ENCODE measurements around the gene SHLD1.
"Not testable (repeated sequence)": the region's sequence is repeated elsewhere in the genome, so short reads cannot be mapped to it uniquely, and the experiment has no call there.

SHLD1 gene

GRCh38 chr20:5749952-5750779 is at the start of gene SHLD1:
Gene SHLD1 (plus strand): TSS chr20:5750401. CDS start chr20:5772866, 22,465 bp downstream.
- DNase-seq (ENCODE audit: low read depth): peak; percentile 88

DNA sequence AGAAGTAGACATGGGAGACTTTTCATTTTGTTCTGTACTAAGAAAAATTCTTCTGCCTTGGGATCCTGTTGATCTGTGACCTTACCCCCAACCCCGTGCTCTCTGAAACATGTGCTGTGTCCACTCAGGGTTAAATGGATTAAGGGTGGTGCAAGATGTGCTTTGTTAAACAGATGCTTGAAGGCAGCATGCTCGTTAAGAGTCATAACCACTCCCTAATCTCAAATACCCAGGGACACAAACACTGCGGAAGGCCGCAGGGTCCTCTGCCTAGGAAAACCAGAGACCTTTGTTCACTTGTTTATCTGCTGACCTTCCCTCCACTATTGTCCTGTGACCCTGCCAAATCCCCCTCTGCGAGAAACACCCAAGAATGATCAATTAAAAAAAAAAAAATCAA is 47.9 kb upstream of the SHLD1 start:
- DNase-seq (ENCODE audit: low read depth): not testable (repeated sequence)

DNA sequence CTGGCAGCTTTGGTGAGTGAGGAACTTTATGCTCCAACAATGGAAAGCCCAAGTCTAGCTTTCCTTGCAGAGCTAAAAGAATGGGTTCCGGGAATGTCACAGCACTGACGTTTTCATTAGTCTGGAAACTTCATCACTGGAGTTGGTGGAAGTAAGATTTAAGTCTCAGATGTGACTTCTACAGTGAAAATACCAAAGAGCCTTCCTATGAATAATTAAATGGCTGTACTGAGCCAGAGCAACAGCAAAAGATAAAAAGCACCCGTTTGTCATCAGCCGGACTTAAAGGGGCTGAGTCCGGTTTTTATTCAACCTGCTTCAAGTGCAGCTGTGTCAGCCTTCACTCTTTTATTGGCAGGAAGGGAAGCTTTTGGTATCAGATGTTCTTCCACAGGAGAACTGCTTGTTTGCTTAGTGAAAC is 46.5 kb upstream of the SHLD1 start:
- no peak for DNase-seq (ENCODE audit: low read depth)

GRCh38 chr20:5705827-5706226 is 44.4 kb upstream of the SHLD1 start:
- no peak for DNase-seq (ENCODE audit: low read depth)

DNA sequence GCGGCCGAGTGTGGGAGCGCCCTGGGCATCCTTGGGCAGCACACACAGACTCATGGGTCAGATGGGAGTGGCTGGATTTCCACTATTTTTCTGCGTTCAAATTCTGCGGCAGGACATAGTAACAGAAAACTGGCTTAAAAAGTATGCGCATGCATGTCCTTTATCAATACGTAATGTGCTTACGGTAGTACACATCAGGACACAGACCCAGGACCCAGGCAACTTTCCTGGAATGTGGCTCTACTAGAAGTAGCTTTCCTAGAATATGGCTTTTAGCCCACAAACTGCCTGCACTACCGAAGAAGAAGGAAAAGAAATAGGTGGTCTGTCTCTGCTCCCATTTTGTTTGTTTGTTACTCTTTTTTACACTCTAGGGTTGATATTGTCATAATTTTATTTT is 43.4 kb upstream of the SHLD1 start:
- no peak for DNase-seq (ENCODE audit: low read depth)

DNA sequence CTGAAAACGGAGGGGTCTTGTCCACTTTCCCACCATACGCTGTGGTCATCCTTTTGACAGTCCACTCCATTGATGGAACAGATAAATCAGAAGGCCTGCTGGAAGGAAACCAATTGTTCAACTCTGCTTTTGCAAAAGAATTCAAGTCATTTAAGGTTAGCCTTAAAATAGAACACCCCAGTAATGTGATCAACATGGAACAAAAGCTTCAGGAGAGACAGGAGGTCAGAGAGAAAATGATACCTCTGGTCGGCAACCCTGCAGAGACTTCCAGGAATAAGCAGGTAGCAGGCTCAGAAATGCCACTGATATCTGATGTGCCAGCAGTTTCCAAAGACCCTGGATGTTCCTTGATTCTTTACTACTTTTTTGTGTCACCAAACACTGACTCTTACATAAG is 39.6 kb upstream of the SHLD1 start:
- DNase-seq (ENCODE audit: low read depth): no peak

DNA sequence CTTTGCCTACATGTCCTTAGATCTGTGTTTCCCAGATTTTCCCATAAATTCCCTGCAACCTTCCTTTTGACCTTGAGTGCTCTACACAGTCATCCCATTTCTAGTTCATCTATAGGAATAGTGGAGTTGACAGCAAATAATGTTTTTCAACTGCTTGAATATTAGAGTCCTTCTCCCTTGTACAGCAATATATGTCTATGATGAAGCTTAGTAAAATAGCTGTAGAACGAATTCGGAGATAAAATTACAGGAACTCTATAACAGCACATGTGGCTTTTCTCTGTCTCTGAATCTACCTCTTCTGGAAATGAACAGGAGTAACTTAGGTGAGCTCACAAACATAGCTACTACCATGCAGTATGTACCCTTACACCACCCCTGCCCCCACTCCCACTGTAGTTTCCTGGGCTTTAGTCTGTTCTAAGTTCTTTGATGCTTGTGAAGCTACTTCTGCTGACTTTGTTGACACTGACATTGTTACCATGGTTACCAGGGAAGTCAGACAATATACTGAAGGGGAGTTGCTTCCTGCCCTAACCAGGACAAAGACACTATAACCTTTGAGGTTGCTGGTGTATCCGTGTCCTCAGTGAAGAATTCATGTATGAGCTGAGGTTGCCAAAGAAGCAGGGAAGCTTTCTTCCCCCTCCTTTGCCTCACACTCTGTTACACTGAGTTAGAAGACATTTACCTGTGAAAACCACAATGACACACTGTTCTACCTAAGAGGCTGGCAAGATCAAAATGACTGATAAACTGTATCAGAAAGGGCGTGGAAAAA is 35.8 kb upstream of the SHLD1 start:
- DNase-seq (ENCODE audit: low read depth): no peak

DNA sequence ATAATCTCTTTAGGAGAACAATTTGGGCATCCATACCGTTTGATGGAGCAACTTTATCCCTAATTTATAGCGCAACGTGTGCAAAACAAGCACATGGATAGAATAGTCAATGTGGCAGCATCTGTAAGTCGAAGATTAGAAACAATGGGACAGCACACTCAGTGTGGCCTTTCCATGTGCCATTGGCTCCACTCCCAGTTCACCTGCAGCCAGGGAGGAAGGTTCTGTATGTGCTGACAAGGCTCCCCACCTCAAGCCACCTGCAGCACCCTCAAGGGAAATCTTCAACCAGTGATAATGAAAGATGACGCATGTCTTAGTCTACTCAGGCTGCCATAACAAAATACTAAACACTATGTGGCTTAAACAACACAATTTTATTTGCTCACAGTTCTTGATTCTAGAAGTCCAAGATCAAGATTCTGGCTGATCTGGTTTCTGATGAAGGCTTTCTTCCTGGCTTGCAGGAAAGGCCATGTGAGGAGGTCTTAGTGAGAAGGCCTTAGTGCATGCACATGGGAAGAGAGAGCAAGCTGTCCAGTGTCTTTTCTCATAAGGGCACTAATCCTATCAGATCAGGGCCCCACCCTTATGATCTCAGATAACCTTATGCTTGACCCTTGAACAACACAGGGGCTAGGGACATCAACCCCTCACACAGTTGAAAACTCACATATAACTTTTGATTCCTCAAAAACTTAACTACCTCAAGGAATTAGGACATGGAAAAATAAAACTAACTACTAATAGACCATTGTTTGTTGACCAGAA is 34.9 kb upstream of the SHLD1 start:
- DNase-seq (ENCODE audit: low read depth): no peak

GRCh38 chr20:5716953-5717352 is 33.2 kb upstream of the SHLD1 start:
- no peak for DNase-seq (ENCODE audit: low read depth)

DNA sequence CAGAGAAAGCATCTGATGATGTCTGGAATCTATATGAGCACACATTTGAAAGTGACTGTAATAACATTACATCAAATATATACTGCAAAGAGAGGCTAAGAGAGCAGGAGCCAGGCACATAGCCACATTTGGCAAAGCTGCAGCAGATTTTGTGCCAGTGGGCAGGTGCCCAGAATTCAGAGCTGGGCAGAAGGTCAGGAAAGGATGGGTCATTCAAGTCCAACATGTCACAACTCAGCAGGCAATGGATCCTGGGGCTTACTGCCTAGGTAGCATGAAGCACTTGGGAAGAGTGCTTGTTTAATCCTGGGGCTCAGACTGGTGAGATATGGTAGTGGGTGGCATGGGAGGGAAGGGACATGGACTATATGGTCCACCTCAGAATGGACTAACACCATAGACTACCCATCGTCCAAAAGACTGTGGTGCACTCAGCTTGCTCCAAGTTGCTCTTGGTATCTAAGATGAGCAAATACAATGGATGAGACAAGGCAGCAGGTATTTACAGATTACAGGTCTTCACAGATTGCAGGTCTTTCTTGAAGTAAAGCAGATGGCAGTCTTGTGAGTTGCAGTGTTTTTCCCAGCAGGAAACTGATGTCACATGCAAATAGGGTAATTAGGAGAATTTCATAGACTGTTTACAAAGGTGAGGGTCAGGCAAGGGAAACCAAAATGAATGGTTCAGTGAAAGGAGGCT is 31.2 kb upstream of the SHLD1 start:
- peak; percentile 81 for DNase-seq (ENCODE audit: low read depth)

GRCh38 chr20:5719861-5720403 is 30.3 kb upstream of the SHLD1 start:
- DNase-seq (ENCODE audit: low read depth): no peak

- no peak for DNase-seq (ENCODE audit: low read depth)
Observed at GRCh38 chr20:5720696-5721095, 29.5 kb upstream of the SHLD1 start.

GRCh38 chr20:5721356-5721755 is 28.8 kb upstream of the SHLD1 start:
- DNase-seq (ENCODE audit: low read depth): not testable (repeated sequence)

DNA sequence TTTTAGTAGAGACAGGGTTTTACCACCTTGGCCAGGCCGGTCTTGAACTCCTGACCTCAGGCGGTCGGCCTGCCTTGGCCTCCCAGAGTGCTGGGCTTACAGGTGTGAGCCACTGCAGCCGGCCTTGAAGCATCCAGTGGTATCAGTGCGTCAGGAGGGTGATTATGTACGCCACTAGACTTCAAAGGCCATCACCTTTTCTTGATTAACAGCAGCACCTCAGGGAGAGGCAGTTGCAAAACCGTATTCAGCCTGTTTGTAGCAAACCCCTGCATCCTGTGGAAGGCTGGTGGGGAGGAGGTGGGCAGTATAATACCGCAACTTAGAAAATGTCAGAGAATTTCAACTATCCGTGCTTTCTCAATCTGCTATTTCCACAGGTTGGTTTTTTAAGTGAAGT is 27.3 kb upstream of the SHLD1 start:
- no peak for DNase-seq (ENCODE audit: low read depth)

GRCh38 chr20:5725183-5725463 is 25.1 kb upstream of the SHLD1 start:
- not testable (repeated sequence) for DNase-seq (ENCODE audit: low read depth)

- DNase-seq (ENCODE audit: low read depth): no peak
Observed at GRCh38 chr20:5727018-5727515, 23.1 kb upstream of the SHLD1 start.

DNA sequence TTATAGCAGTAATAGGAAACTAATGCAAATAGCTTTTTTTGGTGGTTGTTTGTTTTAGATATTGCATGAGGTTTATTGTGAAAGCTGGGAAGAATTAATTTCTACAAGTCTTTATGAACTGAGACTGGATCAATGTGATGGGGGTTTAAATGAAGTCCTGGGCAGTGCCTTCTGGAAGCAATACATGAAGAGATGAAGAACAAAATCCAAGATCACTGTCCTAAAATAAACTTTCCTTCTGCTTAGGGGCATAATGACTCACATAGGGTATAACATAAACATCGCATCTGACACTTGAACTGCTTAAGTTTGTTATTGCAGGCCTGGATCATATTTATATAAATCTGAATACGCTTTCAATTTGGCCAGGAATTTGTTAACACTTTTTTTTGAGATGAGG is 20.9 kb upstream of the SHLD1 start:
- DNase-seq (ENCODE audit: low read depth): peak; percentile 97

- no peak for DNase-seq (ENCODE audit: low read depth)
Observed at GRCh38 chr20:5730131-5730530, 20.1 kb upstream of the SHLD1 start.

- peak; percentile 88 for DNase-seq (ENCODE audit: low read depth)
Observed at GRCh38 chr20:5731753-5732366, 18.3 kb upstream of the SHLD1 start.

GRCh38 chr20:5734602-5735001 is 15.6 kb upstream of the SHLD1 start:
- DNase-seq (ENCODE audit: low read depth): no peak

DNA sequence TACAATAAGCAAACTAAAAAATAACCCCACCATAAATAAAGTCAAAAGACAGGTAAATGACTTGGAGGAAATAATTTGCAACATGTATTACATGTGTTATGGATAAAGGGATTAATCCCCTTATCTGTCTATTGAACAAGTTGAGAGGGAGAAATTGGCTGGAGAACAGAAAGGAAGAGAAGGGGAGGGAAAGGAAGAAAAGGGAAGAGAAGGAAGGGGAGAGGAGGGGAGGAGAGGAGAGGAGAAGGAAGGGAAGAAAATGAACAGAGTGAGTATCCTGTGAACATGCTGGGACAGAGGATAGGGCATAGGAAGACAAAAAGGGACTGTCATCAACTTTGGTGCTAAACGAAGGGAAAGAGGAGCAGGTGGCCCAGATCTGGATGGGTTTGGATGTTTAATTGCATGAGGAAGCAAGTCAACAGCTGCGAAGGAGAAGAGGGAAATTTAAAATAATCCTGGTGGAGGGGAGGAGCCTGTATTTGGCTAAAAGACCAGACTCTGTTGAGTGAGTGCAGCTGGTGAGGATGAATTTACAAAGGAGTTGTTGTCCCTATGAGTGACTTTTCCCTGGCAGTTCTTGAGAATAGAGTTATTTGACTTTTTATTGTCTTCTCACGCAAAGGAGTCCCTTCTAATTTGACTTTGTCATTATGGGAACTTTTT is 14.2 kb upstream of the SHLD1 start:
- no peak for DNase-seq (ENCODE audit: low read depth)
